ENCODE measurements around the gene FARP1.

GRCh38 chr13:98221234-98221633 is 78.3 kb downstream of the FARP1 start:
- no peak for TF ChIP-seq NFIC (IDR thresholded peaks at IDR 0.05)
- TF ChIP-seq RAD21 (IDR thresholded peaks at IDR 0.05; ENCODE audit: low read depth), result no peak
- TF ChIP-seq TAF1 (IDR thresholded peaks at IDR 0.05; ENCODE audit: low read depth), result no peak
- TF ChIP-seq REST (IDR thresholded peaks at IDR 0.05; ENCODE audit: low read depth), result no peak
- TF ChIP-seq YY1 (IDR thresholded peaks at IDR 0.05; ENCODE audit: low read depth), result no peak
- TF ChIP-seq EP300 (IDR thresholded peaks at IDR 0.05; ENCODE audit: borderline replicate concordance), result no peak
- TF ChIP-seq MAX (IDR thresholded peaks at IDR 0.05), result no peak
- no peak for TF ChIP-seq USF1 (IDR thresholded peaks at IDR 0.05)
- TF ChIP-seq ZBTB7A (IDR thresholded peaks at IDR 0.05; ENCODE audit: low read depth), result no peak
- TF ChIP-seq TCF12 (IDR thresholded peaks at IDR 0.05; ENCODE audit: low read depth), result no peak
- TF ChIP-seq CREB1 (IDR thresholded peaks at IDR 0.05; ENCODE audit: low read depth), result no peak
- no peak for TF ChIP-seq EGR1 (IDR thresholded peaks at IDR 0.05)
